Stimulated activated CD4-positive, alpha-beta T cell treated with anti-CD3 and anti-CD28 coated beads, Interleukin-15, amount 100 ng/mL, for 24 hours (primary cell): ENCODE measurements around the gene CTTNBP2NL.
"Not testable (repeated sequence)": the region's sequence is repeated elsewhere in the genome, so short reads cannot be mapped to it uniquely, and the experiment has no call there.

Experiments used
- DNase-seq: peaks from one replicate; pipeline ENCODE4 v3.0.0-alpha.2; 2020

The CTTNBP2NL gene

GRCh38 chr1:112387807-112388206, 8.2 kb upstream of the CTTNBP2NL start:
- no peak for DNase-seq

GRCh38 chr1:112388436-112388835, 7.6 kb upstream of the CTTNBP2NL start:
- DNase-seq = no peak

GRCh38 chr1:112389689-112390088, 6.3 kb upstream of the CTTNBP2NL start:
- peak; percentile 22 for DNase-seq

GRCh38 chr1:112390335-112390734, 5.7 kb upstream of the CTTNBP2NL start:
- DNase-seq = not testable (repeated sequence)

- peak; percentile 84 for DNase-seq
These were observed 5.0 kb upstream of the CTTNBP2NL start for GRCh38 chr1:112390775-112391602.

GRCh38 chr1:112391603-112391940, 4.4 kb upstream of the CTTNBP2NL start:
- DNase-seq = no peak

GRCh38 chr1:112393631-112393974, 2.4 kb upstream of the CTTNBP2NL start:
- no peak for DNase-seq

GRCh38 chr1:112394743-112395062, 1.3 kb upstream of the CTTNBP2NL start:
- no peak for DNase-seq

GRCh38 chr1:112395256-112395820, 676 bp upstream of the CTTNBP2NL start:
- DNase-seq = no peak

GRCh38 chr1:112396653-112397471, 848 bp downstream of the CTTNBP2NL start:
- DNase-seq = no peak

- no peak for DNase-seq
These were observed 1.8 kb downstream of the CTTNBP2NL start for GRCh38 chr1:112397841-112398240.

GRCh38 chr1:112399456-112399855, 3.4 kb downstream of the CTTNBP2NL start:
- no peak for DNase-seq

GRCh38 chr1:112400706-112401105, 4.7 kb downstream of the CTTNBP2NL start:
- not testable (repeated sequence) for DNase-seq

- DNase-seq = no peak
These were observed 6.9 kb downstream of the CTTNBP2NL start for GRCh38 chr1:112402682-112403643.

GRCh38 chr1:112406771-112407170, 10.8 kb downstream of the CTTNBP2NL start:
- DNase-seq = no peak

- DNase-seq = no peak
These were observed 13.4 kb downstream of the CTTNBP2NL start for GRCh38 chr1:112409414-112409813.

- no peak for DNase-seq
These were observed 14.7 kb downstream of the CTTNBP2NL start for GRCh38 chr1:112410673-112411072.

- DNase-seq = no peak
These were observed 21.3 kb downstream of the CTTNBP2NL start for GRCh38 chr1:112417271-112417670.

GRCh38 chr1:112418099-112418892, 22.3 kb downstream of the CTTNBP2NL start:
- DNase-seq = no peak

- no peak for DNase-seq
These were observed 27.2 kb downstream of the CTTNBP2NL start for GRCh38 chr1:112423207-112423606.

GRCh38 chr1:112423666-112424065, 27.7 kb downstream of the CTTNBP2NL start:
- DNase-seq = not testable (repeated sequence)

GRCh38 chr1:112429749-112430148, 33.7 kb downstream of the CTTNBP2NL start:
- no peak for DNase-seq
